Measurements from ENCODE around the gene WWP2.

DNA sequence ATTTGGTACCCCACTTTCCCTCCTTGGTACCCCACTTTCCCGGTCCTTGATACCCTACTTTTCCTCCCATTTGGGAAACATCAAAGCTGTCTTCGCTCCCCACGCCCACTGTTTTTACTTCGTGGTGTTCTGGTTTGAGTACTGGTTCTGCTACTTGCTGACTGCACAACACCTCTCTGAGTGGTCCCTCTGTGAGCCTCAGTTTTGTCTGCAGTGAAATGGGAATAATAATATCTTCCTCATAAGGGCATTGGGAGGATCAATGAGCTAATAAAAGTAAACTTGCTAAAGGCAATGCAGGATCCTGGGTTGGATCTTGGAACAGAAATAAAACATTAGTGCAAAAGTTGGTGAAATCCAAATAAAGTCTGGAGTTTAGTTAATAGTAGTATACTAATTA, 119.0 kb downstream of the WWP2 start:
- TF ChIP-seq RAD21 (IDR thresholded peaks at IDR 0.05; ENCODE audit: low read depth) (no peak), TAF1 (IDR thresholded peaks at IDR 0.05; ENCODE audit: low read depth) (no peak)
- TF ChIP-seq, protein P1, sequence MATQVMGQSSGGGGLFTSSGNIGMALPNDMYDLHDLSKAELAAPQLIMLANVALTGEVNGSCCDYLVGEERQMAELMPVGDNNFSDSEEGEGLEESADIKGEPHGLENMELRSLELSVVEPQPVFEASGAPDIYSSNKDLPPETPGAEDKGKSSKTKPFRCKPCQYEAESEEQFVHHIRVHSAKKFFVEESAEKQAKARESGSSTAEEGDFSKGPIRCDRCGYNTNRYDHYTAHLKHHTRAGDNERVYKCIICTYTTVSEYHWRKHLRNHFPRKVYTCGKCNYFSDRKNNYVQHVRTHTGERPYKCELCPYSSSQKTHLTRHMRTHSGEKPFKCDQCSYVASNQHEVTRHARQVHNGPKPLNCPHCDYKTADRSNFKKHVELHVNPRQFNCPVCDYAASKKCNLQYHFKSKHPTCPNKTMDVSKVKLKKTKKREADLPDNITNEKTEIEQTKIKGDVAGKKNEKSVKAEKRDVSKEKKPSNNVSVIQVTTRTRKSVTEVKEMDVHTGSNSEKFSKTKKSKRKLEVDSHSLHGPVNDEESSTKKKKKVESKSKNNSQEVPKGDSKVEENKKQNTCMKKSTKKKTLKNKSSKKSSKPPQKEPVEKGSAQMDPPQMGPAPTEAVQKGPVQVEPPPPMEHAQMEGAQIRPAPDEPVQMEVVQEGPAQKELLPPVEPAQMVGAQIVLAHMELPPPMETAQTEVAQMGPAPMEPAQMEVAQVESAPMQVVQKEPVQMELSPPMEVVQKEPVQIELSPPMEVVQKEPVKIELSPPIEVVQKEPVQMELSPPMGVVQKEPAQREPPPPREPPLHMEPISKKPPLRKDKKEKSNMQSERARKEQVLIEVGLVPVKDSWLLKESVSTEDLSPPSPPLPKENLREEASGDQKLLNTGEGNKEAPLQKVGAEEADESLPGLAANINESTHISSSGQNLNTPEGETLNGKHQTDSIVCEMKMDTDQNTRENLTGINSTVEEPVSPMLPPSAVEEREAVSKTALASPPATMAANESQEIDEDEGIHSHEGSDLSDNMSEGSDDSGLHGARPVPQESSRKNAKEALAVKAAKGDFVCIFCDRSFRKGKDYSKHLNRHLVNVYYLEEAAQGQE (IDR thresholded peaks at IDR 0.05; ENCODE audit: low read depth) = no peak
